VCaP (cell line): ENCODE results near the gene RNU1-3.
"Not testable (repeated sequence)": the region's sequence is repeated elsewhere in the genome, so short reads cannot be mapped to it uniquely, and the experiment has no call there.

Source experiments
- H3K27ac ChIP-seq: fragments of 450-650 bp; 2 replicates; pipeline ENCODE4 v1.5.1; 2017
- TF ChIP-seq, protein P1 (sequence below): fragments of 450-650 bp; conservative IDR thresholded peaks from 2 replicates; pipeline ENCODE4 v1.5.1; 2017; ENCODE audit warnings: mild to moderate bottlenecking, moderate library complexity

RNU1-3 gene

DNA sequence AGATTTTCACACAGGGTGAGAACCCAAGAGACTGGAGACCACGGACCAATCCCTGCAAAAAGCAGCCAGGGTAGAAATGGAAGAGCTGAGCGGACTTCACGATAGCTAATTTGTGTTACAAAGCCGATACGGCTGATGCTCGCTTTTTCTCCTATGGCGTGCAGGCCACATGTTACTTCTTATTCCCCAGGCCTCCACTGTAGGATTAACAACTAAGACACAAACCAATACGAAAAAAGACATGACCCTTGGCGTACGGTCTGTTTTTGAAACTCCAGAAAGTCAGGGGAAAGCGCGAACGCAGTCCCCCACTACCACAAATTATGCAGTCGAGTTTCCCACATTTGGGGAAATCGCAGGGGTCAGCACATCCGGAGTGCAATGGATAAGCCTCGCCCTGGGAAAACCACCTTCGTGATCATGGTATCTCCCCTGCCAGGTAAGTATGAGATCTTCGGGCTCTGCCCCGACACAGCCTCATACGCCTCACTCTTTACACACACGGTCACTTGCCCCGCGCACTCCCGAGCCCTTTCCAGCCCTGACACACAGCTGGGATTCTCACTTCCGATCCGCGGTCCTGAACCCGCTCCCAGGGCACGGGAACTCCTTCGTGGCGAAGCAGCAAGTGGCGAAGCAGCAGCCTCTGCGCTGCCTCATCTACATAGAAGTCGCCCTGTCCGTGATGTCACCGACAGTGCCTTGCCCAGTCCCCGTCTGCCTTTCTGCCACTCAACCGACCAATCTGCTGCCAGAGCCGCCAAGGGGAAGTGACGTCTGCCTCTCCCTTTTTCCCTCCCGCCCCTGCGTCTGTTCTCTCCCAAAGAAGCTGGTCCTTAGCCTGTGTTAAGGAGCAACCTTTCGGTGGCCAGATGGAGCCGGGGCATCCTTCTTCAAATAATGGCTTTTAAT is at the start of gene RNU1-3:
TSS of gene RNU1-3 (minus strand) at position 447 of the 912 bp plus-strand sequence.
- H3K27ac ChIP-seq = not testable (repeated sequence)

DNA sequence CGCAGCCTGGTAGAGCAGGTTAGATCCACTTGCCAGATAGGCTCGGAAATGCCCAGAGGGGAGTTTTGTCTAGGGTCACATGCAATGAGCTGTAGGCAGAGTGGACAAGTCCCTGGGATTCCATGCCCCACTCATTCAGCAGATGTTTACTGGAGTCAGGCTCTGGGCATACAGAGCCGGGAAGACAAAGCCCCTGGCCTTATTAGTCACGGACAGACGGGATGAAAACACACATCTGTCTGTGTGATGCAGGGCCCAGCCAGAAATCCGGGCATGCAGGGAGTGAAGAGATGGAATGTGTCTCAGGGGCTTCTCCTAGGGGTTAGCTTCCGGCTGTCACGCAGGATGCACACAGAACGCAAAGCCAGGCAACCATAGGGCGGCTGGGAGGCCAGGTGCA is 46.7 kb upstream of the RNU1-3 start:
- H3K27ac ChIP-seq = not testable (repeated sequence)

DNA sequence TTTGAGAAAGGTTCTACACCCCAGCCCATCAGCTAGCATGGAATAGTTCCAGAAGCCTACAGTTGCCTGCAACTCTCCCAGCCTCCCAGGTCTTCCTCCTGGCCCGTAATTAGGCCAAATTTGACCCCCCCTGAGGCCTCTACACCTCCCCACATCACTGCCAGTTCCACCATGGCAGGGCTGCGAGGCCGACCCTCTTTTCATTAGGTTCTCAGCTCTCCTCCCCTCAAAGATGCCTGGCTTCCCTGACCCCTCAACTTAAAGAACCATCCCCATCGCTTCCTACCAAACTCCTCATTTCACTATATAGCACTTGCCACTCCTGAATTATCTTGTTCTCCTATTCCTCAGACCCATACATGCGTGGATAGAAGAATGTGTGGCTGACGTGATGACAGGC is 46.2 kb upstream of the RNU1-3 start:
- H3K27ac ChIP-seq = not testable (repeated sequence)

DNA sequence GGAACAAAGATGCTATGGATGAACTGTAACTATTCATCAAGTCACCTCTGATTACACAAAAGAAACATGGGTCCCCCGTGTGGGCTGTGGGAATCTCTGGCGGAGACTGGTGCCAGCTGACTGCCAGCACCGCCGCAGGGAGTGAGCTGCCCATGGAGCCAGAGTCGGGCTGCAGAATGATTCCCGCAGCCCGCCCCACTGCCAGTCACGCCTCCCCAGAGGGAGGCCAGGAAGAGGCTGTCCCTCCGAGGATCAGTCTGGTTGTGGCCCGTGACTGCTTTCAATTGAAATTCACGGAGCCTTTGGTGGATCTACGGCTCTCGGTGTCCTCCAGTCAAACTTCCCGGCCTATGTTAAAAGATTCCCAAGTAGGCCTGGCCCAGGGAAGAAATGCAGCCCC is 45.8 kb upstream of the RNU1-3 start:
- H3K27ac ChIP-seq = not testable (repeated sequence)

DNA sequence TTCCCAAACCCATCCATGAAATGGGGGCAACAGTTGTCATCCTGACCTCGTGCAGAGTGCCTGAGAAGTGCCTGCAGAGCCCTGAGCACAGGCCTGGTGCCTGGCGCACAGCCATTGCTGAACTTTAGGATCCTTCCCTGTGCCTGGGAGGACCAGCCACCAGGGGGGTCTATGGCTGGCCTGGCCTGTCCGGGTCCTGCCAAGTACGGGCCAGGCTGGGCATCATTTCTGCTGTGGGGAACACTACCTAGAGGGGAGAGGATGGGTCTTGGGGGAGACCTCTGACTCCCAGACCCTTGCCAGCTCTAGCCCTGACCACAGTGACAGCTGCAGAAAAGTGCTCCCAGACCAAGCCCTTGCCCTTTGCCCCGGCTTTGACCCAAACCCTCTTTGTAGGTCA is 45.4 kb upstream of the RNU1-3 start:
- H3K27ac ChIP-seq = not testable (repeated sequence)

DNA sequence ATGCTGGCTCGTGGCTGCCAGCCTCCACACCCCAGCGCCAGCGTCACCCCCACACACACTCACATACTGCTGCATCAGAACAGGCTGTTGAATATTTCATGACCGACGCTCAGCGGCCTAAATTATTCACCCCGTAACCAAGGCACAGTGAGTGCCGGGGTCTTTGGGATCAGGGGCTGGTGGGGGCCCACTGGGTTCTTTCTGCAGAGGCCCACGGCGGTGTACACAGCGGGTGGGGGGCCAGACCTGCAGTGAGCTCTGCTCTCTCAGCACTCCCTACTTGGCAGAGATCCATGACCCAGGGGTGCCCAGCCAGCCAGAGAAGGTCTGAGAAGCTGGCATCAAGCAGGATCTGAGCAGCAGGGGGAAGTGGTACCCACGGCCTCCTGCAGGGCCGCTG is 43.9 kb upstream of the RNU1-3 start:
- not testable (repeated sequence) for H3K27ac ChIP-seq

DNA sequence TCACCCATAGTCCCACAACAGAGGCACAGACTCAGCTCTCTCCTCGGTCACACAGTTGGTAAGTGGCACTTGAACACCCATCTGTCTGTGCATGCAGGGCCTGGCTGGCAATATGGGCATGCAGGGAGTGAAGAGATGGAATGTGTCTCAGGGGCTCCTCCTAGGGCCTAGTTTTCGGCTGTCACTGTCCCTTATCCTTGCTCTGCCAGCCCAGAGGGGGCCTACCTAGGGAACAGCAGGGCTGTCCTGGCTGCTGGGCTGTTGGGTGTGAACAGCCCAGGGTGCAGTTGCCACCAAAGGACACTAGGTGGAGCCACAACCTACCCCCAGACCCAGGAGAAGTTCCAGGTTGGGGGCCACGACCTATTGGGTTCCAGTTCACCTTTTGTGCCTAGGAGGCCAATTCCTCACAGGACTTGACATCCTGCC is 42.9 kb upstream of the RNU1-3 start:
- TF ChIP-seq, protein P1, sequence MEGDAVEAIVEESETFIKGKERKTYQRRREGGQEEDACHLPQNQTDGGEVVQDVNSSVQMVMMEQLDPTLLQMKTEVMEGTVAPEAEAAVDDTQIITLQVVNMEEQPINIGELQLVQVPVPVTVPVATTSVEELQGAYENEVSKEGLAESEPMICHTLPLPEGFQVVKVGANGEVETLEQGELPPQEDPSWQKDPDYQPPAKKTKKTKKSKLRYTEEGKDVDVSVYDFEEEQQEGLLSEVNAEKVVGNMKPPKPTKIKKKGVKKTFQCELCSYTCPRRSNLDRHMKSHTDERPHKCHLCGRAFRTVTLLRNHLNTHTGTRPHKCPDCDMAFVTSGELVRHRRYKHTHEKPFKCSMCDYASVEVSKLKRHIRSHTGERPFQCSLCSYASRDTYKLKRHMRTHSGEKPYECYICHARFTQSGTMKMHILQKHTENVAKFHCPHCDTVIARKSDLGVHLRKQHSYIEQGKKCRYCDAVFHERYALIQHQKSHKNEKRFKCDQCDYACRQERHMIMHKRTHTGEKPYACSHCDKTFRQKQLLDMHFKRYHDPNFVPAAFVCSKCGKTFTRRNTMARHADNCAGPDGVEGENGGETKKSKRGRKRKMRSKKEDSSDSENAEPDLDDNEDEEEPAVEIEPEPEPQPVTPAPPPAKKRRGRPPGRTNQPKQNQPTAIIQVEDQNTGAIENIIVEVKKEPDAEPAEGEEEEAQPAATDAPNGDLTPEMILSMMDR = peak; percentile 46

DNA sequence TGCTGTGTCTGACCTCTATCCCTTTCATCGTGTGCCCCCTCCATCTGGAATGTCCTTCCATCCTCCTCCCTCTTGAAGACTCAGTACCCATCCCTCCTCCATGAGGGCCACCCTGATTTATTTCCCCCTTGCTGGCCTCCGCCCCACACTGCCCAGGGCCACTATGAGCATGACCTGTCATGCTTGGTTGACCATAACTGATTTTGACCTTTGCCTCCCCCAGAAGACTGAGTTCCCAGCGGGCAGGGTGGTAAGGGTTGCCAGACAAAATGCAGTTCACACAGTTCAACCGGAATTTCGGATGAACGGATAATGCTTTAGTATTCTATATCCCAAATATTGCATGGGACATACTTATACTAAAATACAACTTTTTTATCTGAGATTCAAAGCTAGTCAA is 42.0 kb upstream of the RNU1-3 start:
- not testable (repeated sequence) for H3K27ac ChIP-seq

More for the DNA sequence above, 42.9 kb upstream of the RNU1-3 start:
- H3K27ac ChIP-seq = not testable (repeated sequence)

DNA sequence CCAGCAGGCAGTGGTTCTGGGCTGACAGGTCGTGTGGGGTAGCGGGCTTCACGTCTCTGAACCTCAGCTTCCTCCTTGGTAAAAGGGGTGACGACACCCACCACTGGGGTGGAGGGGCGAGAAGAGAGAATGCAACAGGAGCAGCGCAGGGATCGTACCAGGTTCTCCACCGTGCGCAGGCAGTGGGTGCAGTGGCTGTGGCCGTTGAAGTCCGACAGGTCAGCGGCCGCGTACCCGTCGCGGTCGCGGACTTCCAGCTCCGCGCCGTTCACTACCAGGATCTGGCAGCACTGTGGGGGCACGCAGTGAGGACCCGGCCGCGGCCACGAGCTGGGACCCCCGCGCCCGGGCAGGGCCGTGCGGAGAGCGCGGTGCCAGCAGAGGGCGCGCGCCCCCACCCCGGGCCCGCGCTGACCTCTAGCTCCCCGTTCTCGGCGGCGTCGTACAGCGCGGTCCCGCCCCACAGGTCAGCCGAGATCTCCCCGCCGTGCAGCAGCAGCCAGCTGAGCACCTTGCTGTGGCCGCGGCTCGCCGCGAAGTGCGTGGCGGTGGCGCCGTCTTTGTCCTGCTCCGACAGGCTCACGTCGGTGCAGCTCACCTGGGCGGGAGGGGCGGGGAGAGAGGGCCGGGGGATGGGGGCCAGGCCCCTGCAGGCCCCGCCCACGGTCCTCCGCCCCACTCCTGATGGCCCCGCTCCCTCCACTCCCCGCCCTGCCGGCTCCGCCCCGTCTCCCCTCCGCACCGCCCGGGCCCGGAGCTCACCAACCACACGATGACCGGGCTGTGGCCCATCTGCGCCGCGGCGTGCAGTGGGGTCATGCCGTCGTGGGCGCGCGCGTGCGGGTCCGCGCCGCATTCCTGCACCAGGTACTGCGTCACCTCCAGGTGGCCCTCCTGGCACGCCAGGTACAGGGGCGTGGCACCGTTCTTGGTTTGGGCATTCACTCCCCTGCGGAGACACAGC is 40.7 kb upstream of the RNU1-3 start:
- TF ChIP-seq, protein P1 = 0 out of 2 replicates have a peak, but pooled peaks have one; percentile 11
- not testable (repeated sequence) for H3K27ac ChIP-seq

DNA sequence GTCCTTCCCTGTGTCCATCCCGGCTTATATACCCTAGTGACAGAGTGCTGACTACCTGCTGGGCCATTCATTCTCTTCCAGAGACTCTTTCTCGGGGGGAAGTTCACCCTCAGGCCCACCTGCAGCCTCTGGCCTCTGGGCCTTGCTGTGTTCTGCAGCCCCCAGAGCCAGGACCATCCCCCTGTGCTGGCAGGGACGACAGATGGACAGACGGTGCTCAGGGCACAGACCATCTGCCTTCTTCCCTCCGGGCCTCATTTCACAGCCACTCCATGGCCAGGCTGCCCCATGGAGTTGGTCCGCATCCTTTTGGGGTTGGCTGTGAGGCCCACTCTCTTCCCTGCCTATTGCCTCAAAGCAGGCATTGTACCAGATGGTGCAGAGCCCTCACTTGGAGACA is 39.6 kb upstream of the RNU1-3 start:
- H3K27ac ChIP-seq = not testable (repeated sequence)

DNA sequence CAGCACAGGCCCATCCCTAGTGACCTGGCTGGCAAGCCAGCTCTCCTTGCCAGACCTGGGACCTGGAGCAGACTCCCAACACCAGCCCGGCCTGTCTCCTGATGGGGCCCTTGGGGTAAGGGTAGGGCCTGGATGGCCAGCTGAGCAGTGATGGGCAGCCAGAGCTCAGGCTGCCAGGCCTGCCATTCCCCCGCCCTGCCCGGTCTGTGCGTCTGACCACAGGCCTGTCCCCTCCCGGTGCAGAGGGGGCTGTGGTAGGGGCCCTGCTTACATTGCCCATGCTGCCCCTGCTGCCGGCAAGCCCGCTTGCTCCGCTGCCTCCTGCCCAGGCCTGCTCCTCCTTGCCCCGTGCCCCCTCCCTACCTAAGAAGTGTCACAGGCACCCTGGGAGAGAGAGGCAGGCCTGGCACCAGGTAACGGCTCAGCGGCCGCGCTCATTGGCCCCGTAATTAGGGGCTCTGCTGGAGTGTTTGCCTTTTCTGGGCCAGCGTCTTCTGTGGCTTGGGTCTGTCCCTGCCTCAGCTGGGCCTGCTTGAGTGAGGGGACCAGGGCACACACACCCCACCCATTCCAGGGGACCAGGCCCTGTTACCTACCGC is 37.9 kb upstream of the RNU1-3 start:
- not testable (repeated sequence) for H3K27ac ChIP-seq

DNA sequence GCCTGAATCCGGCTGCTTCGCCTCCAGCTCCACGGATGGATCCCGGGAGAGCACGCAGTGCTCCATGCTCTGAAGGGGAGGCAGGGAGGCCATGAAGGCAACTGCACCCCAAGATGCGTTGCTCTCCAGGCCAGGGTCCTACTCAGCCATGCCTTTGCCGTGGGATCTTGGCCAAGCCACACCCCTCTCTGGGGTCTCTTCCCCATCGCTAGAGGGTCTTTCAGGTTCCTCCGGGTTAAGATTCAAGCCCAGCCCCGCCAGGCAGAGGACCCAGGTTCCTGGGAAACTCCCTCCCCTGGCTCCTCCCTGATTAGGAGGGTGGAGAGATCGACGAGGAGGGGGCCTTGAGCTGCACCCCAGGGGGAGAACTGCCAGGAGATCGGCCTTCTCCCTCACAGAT is 37.3 kb upstream of the RNU1-3 start:
- H3K27ac ChIP-seq = not testable (repeated sequence)

DNA sequence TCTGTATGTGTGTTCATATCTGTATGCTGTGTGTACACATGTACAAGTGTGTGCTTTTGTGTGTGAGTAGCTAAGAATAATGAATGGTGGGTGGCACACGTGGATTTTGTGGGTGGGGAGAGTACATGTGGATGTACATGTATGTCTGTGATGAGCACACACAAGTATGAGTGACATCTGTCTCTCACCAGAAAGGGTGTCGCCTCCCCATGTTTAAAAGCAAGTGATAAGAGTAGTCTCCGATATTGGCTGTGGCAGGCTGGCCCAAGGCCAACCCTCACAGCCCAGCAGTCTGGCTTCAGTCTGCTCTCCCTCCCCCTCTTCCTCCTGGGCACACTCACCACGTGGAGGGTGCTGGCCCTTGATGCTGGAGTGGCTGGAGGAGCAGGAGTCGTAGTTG is 36.9 kb upstream of the RNU1-3 start:
- not testable (repeated sequence) for H3K27ac ChIP-seq

DNA sequence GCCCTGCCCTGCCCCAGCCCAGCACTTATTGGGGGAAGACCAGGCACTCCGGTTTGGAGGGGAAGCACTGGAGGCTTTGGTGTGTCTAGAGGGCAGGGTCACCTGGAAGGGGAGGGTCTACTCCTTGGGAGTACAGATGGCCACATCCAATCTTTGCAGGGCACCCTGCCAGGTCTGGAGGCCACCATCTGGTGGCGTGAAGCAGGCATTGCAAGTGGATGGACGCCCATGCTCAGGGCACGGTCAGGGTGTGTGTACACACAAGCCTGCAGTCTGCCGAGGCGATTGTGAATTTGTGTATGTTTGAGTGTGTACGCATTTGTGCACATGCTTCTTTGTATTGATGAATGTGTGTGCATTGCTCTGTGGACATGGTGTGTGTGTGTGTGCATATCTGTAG is 36.4 kb upstream of the RNU1-3 start:
- not testable (repeated sequence) for H3K27ac ChIP-seq

DNA sequence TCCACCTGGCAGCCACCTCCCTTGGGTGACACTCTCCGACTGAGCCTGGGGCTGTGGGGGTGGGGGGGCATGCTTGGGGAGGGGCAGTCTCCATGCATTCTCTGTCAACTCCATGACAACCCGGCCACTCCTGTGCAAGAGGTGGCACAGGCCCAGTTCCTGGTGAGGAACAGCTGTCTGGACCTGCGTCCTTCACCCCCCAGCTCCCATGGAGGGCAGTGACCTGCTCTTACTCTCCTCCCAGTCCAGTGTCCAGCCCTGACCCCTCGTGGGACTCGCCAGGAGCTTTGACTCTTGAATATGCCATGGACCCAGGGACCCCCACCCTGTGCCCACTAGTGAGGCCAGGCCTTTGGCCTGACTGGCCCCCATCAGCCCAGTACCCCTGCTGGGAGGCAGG is 35.5 kb upstream of the RNU1-3 start:
- H3K27ac ChIP-seq = not testable (repeated sequence)

DNA sequence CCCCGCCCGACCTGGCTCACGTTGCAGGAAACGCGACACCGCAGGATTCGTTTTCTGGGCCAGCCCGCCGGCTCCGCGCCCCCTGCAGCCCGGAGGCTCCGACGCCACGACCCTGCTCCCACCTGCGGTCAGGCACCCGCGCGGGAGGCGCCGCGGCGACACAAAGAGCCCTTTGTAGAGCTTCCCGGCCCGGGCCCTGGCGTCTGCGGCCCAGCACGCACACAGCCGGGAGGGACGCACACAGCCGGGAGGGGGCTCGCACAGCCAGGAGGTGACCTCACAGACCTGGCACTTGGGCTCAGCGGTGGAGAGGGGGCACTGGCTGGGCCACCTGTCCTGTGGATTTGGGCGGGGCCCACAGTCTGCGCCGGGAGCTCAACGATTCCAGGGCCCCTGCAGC is 34.4 kb upstream of the RNU1-3 start:
- not testable (repeated sequence) for H3K27ac ChIP-seq

DNA sequence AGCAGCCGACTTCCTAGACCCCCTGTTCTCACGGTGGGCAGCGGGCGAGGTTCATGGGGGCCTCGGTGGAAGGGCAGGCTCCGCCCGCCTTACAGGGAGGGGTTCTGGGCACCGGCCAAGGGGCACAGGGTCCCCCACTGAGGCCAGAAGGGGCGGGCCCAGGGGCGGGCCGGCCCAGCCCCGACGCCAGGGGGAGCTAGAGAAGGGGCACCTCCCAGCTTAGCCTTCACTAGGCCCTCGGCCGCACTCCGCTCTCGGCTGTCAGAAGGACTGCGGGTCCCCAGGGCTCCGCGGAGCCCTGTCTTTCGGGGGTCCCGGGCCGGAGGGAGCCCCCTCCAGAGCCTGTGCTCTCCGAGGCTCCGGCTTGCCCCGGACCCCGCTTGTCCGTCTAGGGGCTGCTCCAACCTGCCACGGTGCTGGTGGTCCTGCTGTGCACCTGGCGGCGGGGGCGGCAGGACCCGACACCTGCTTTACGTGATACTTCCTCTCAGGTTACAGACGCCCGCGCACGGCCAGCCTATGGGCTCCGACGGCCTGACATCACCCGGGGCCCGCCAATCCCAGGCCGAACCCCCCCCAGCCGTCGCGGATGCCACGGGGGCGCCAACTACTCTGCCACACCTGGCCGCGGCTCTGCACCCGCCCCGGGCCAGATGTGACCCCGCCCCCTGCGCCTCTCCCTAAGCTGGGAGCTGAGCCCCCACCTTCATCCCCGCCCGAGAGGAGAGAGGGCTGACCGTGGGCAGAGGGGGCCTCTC is 33.6 kb upstream of the RNU1-3 start:
- H3K27ac ChIP-seq = not testable (repeated sequence)

DNA sequence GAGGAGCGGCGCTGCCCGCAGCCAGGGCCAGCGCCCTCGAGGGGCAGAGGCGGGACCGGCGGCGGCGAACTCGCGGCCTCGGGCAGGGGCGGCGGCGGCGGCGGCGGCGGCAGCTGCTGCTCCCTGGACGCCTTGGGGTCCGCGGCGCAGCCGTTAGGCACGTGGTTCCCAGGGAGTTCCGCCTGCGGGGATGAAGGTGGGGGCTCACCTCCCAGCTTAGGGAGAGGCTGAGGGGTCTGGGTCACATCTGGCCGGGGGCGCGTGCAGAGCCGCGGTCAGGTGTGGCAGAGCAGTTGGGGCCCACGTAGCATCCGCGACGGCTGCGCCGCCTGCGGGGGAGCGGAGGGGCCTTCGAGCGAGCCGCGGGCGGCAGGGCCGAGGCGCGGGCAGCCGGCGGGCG is 32.7 kb upstream of the RNU1-3 start:
- not testable (repeated sequence) for H3K27ac ChIP-seq
